GM19463 (cell line): ENCODE results near the gene FRY.

Experiments used
- ATAC-seq: cut with Tn5 transposase; IDR thresholded peaks from one replicate; pipeline ENCODE4 v1.9.1; 2021; ENCODE audit warnings: mild to moderate bottlenecking, moderate library complexity; ENCODE audit not compliant: unreplicated experiment

The FRY gene

DNA sequence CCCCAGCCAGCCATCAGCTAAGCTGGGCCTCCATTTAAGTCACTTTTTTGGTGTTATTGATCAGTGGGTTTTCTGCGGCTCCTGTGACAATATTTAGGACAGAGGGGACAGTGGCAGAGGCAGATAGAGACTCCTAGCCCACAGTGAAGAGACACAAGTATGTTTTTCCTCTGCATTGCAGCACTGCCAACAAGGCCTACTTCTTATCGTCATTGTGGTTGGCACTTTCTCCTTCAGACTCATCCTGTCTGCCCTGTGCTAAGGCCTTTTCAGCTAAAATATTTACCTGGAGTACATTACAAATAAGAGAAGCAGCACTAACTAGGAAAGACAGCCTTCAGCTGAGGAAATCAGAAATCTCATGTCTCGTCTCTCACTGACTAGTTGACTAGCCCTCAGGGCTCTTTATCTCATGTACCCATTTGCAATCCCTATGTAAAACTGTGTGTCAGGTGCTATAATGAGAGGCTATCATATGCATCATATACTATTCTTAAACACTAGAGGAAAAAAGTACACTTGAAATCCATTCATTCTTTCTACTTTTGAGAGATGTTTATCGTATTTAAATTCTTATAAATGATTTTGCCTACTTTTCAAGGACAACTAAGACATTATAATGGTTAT, 221.4 kb downstream of the FRY start:
- ATAC-seq, result no peak

DNA sequence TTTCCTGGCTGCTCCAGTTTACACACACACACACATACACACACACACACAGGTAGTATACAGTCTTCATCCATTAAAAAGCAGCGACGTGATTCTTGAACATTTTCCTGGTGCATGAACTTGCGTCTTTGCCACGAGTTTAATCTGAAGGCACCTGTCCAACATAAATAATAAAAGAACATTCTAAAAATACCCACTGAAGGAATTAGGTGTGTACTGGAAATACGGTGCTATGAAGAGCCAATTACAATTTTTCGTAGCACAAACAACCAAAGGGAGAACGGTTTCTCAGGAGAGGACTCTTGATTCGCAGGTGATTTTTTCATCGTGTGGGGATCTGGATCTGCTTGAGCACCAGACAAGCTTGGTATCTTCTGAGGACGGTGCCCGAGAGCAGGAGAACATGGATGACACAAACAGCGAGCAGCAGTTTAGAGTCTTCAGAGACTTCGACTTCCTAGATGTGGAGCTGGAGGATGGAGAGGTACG, 222.4 kb downstream of the FRY start:
- ATAC-seq, result no peak

DNA sequence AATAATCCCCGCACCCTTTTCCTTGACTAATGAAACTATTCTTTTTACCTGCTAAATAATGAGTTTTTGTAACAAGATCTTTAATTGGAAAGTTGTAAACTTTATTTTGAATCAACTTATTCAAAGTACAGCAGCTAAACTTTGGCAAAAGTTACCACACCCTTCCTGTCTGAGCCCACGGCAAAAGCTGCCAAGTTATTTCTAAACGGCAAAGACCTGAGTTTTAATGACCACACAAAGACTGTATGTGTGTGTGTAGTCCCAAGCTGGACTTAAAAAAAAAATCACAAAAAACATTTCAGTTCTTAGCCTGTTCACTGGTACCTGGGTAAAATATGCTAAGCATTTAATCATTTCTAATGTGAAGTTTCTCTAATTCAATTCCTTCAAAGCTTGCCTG, 222.8 kb downstream of the FRY start:
- ATAC-seq, result no peak

DNA sequence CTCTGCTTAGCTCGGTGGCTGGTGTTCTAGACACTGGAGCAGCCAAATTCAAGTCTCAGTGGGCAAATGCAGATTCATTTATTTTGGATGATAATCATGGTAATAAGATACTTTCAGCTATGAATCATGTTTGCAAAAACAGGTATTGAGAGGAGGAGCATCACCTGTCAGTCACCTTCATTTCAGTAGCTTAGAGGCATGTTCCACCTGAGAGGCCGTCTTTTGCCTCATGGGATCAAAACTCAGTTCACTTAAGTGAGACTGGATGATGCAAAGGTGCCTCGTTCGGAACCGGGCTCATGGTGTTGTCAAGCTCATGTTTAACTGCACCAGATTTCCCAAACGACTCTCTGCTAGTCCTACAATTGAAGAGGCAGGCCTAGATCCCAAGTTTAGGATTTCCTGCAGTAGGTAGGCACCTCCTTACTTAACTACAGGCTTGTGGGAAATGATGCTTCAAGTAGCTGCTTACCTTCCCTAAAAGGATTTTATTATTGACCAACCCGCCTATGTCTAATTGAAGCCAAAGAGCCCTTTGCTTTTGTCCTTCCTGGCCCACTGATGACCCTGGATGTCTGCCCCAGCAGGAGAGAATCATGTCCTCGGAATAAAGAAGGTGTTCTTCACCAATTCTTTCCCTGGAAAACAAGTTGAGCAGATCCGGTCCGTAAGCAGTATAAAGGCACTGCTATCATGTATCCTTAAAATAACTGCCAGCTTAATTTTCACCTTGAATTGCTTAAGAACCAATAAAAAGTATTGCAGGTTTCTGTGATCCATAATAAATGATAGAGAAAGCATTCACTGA, 223.5 kb downstream of the FRY start:
- no peak for ATAC-seq

DNA sequence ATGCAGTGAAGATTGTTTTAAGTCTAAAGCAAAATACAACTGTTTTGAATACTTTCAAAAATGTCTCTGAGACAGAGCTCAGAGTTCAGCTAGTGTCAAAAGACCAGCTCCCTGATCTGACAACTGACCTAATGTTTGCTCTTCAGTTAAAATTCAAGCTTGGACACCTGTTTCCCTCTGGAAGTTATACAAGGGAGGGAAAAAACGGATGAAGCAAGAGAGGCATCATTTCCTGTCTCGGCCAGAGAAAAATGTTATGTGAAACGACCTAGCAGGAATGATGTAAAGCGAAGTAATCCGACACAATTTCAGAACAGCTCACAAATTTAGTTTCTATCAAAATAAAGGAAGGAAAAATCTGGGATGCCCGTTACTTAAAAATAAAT, 224.1 kb downstream of the FRY start:
- no peak for ATAC-seq

DNA sequence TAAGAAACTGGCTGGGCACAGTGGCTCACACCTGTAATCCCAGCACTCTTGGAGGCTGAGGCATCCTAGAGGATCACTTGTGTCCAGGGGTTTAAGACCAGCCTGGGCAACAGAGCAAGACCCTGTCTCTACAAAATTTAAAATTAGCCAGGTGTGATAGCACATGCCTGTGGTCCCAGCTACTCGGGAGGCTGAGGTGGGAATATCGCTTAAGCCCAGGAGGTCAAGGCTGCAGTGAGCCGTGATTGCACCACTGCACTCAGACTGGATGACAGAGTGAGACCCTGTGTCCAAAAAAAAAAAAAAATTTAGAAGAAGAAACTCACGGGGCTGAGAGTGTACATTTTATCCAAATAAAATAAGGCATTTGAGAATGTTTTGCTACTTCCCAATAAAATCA, 224.7 kb downstream of the FRY start:
- ATAC-seq, result no peak

DNA sequence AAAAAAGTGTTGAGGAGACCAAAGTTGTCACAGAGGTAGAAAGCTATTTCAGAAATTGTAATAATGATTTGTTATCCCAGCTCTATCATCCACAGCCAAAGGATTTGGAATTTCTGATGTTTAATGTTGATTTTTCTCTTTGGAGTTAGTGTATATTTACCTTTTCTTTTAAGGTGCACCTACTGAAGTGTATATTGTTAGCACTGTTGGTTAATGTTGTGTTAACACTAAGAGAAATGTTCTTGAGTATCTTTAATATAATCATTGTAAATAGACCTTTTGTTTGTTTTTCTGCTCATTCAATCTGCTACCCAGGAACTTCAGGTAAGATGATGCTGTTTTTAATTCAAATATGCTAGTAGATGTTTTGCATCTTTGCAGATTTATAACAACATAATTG, 226.1 kb downstream of the FRY start:
- ATAC-seq, result no peak

DNA sequence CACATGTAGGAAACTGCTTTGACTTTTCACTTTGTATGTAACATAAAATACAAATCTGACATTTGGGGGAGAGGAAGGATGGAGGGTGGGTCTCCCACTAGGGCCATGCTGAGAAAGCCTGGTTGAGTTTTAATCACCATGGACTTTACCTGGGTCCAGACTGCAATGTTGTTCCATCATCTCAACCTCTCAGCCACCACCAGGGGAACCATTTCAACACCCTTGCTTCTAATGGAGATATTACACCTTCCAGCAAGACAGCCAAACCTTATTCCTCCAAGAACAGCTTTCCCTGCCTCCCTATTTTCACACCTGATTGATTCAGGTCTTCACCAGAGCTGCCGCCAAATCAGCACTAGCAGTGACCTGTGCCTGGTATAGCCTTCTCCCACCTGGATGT, 227.5 kb downstream of the FRY start:
- ATAC-seq, result no peak

DNA sequence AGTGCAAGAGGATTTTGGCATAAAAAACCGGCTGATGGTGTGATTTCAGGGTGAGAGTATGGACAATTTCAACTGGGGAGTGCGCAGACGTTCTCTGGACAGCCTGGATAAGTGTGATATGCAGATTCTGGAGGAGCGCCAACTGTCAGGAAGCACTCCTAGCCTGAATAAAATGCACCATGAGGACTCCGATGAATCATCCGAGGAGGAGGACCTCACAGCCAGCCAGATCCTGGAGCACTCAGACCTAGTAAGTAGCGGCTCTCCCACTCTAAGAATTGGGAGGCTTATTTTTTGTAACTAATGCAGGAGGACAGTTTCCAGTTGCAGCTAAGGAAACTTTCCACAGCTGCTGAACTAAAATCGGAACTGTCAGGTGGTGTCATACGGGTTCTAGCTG, 230.0 kb downstream of the FRY start:
- no peak for ATAC-seq

DNA sequence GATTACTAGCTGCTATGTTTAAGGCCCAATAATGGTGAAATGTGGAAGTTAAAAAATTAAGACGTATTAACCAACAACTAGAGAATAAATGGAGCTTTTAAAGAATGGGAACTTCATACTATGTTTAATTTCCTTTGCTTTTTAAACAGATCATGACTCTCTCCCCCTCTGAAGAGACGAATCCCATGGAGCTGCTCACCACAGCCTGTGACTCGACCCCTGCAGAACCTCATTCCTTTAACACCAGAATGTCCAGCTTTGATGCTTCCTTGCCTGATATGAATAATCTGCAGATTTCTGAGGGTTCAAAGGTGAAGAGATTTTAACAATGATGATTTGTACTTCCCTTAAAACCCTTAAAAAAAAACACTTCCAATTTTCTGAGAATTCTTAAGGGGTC, 230.6 kb downstream of the FRY start:
- no peak for ATAC-seq

DNA sequence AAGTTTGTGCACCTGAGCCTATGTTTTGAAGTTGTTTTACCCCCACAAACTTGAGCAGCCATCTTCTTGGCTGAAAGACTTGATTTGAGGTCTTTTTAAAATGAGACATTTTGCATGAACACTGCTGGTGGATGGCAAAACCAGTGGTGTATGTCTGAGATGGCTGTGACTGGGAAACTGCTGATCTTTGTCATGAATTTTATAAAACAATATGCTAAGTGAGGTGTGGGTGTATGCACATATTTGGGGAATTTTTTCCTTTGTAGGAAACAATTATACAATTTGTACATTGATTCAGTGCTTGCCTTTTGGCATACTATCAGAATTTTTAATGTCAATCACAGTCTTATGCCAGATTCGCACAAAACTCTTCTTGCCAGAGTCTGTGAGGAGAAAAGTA, 231.0 kb downstream of the FRY start:
- no peak for ATAC-seq

DNA sequence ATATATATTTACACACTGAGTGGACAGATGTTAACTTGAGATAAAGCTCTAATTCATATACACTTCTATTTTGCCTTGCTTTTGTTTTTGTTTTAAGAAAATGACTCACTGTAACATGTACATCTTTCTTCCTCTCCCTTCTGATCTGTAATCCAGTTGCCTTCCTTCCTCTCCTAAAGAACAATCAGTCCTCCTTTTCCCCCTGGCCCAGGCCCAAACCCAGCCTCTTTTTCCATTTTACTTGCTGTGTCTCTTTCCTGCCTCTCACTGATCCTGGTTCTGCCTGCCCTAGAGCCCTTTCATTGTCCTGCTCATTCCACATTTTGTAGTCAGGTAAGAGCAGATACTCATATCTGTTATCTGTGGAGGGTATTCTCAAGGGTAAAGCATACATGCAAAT, 232.8 kb downstream of the FRY start:
- ATAC-seq, result no peak

DNA sequence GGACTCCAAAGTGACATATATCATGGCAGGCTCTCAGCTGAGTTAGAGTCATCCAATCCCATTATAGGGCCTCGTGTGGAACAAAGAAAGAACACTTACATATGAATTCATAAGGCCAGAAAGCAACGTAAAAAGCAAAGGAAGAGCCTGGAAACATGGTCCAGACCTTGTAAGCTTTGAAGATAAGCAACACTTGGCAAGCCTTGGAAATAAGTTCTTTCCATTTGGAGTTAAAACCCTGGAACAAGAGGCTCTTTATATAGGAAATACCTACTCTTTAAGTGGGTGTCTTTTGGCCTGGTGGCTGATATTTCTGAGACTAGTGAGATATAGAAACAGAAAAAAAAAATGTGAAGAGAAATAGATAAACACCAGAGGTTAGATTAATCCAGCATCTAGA, 234.2 kb downstream of the FRY start:
- ATAC-seq, result no peak

DNA sequence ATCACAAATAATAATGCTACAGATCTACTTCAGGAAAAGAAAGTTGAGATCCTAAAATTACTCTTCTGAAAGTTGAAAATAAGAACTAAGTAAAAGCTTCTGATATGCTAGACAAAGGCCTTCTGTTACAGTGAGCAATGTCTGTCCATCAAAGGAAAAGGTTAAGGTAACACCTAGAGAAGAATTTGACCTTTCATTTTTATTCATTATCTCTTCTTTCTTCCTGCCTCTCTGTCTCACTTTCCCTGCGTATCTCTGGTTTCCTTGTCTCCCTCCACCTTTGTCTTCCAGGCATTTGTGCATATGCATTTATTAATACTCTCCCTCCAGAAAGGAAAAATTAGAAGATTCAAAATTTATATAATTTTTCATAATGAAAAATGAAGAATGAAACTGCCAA, 234.6 kb downstream of the FRY start:
- ATAC-seq, result no peak

DNA sequence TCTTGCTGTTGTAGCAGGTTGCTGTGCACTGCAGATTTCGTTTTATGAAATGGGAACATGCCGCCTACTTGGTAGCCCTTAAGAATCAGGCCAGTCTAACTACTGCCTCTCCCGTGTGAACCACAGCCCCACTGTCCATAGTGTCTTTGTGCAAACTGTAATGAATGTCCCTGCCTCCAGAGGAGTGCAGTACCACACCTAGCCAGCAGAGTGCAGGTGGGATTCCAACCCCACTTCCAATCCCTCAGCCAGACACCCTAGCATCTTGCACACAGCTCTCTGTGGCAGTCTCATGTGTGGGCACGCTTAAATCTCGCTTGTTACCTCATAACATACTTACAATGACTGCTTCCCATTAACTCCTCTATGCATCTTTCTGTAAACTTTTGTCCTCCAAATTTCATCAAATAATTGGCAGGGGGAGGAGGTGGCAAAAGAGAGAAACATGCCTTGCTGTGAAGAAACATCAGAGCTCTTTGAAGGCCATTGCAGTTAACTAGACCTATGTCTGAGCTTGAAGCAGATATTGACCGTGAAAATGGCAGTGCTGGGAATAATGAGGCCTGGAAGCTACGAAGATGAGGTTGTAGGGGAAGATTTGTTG, 236.4 kb downstream of the FRY start:
- no peak for ATAC-seq

DNA sequence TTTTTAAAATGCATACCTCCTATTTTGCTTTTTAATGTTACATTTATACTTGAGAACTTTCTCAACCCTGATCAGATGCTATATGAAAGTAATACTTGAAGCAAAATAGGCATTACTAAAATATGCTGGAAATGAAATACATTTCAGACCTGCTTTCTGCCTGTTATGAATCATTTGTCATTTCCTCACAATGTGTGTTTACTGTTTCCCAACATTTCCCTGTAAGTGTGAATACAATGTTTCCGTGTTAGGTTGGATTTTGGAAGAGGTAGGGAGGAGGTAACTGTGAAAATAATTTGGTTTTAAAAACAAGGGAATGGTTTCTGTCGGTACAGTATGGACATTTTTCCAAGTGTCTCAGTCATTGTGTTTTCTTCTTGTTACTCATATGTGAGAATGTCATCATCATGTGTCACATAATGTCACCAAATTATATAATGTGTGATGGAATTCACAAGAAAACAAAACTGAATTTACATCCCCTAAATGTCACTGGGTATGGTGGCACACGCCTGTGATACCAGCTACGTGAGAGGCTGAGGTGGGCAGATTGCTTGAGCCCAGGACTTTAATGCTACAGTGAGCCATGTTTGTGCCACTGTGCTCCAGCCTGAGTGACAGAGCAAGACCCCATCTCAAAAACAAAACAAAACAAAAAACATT, 240.6 kb downstream of the FRY start:
- ATAC-seq, result no peak

DNA sequence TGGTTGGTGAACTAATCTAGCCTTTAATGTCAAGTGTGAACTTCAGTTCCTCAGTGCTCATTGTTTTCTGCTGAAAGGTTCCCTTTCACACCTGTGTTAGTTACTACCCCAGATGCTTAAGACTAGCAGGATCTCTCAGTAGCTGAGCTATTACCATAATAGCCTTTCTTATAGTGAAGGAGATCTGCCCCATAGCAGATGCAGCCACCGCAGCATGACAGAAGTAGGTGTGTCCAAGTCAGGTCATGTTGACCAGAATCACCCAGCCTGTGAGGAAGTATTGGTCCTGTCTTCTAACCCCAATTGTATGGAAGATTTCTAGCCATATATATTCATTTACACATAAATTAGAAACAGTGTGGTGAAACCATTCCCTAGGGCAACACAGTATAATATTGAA, 246.3 kb downstream of the FRY start:
- no peak for ATAC-seq

DNA sequence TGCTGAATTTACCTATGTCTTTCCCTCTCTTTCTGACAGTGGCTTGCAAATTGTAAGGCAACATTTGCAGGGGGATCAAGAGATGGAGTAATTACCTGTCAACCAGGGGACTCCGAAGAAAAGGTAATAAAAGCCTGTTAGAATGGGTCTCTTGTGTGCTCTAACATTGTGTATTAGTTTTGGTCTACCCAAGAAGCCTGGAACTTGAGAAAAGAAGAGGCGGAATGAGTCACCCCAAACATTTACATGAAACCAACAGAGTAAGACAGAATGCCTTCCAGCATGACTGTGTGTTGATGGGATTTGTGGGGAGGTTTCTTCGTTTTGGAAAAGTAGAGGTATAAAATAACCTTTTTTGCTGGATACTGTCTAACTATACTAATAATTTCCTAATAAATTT, 246.9 kb downstream of the FRY start:
- ATAC-seq, result peak; percentile 65

DNA sequence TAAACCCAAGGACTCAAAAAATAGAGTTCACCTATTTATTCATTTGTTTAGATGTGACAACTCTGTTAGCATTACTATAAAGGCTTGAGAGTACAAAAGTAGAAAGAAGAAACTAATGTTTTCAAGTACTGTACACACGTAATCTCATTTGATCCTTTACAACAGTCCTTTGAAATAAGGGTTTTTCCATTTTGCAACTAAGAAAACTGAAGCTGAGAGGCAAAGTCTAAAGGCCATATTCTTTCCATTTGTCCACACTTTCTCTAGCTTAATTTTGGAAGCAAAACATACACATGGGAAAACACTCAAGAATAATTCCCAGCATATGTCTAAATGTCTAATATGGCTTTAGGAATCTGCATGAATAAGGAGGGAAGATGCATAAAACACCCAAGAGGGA, 249.5 kb downstream of the FRY start:
- ATAC-seq, result no peak

DNA sequence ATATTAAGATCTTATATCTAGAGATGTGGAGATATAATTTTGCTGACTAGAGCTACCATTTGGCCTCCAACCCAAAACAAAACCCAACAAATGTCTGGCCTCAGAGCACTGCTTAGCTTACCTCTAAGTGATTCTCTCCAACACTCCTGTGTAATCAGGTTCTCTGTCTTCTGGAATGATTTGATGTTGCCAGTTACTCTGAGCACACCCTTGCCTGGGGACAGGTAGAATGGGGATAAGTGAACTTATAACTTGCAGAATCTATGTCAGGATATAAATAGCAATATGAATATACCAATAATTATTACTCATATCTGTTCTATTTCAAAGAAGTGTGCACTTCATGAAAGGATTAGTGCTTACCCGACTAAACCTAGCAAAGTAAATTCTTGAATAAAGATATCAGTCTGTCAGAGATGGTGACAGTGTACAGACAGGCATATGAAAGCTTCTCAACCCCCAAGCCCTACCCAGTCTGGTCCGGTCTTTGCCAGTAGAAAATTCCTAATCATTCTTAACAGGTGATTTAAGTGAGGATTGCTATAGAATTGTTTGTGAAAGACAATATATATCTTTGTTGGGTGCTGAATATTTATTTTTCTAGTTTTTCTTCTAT, 250.6 kb downstream of the FRY start:
- ATAC-seq, result no peak

DNA sequence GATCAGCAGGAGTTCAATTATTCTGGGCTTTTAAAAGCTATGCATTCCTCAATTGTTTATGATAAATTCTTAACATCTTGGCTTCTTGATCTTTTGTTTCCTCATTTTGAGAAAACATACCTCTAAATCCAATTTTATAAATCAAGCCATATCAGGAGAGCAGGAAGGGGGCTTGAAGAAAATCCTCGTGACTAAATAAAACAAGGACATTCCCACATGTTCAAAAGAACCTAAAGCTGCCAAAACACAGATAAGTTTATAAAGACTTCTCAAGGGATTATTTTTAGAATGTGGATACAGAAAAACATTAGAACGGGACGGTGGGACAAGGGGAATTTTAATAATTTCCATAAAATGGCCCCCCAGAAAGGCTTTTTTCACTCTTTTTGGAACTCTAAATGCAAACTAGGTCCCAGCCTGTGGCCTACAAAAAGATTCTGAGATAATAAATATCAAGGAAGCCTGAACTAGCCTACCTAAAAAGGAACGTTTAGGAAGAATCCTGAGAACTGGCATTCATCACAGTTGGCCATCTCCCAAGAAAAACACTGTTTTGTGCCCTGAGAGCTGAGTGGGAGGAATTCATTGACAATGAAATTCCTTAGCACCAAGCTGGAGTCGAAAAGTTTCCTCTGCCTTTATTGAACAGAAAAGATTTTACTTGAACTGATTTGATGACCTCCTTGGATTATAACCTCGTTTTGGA, 253.5 kb downstream of the FRY start:
- ATAC-seq, result no peak
